Fibroblast of lung (primary cell): Measurements from ENCODE around the gene NLGN4X. TPM values are rescaled to one million over a fixed set of nuclear protein-coding genes. Genes with fewer than 3 reads are reported as not detected.
A peak's percentile ranks its signal among the peaks of the same experiment; 100 is the strongest.

Experiments
- DNase-seq, 2 donors: peaks; one replicate each; pipeline versions ENCODE4 v3.0.0 to v3.0.0-alpha.2; 2010; ENCODE audit warnings: low read depth in 2 of 2
- H2AFZ ChIP-seq: 2 replicates; pipeline ENCODE4 v1.5.1; 2012; ENCODE audit warnings: low read length, control low read depth, inconsistent platforms
- H3K27ac ChIP-seq: 2 replicates; pipeline ENCODE4 v1.5.1; 2011; ENCODE audit warnings: low read length, control low read depth; ENCODE audit not compliant: insufficient read depth
- H3K27me3 ChIP-seq: 2 replicates; pipeline ENCODE4 v1.5.1; 2011; ENCODE audit warnings: mild to moderate bottlenecking, low read length; ENCODE audit not compliant: control insufficient read depth, insufficient read depth
- H3K36me3 ChIP-seq: 2 replicates; pipeline ENCODE4 v1.5.1; 2011; ENCODE audit warnings: low read length; ENCODE audit not compliant: control insufficient read depth, insufficient read depth
- H3K4me1 ChIP-seq: 2 replicates; pipeline ENCODE4 v1.5.1; 2011; ENCODE audit warnings: low read length; ENCODE audit not compliant: control insufficient read depth, insufficient read depth; ENCODE audit errors: extremely low read depth
- H3K4me2 ChIP-seq: 2 replicates; pipeline ENCODE4 v1.5.1; 2011; ENCODE audit warnings: low read length, control low read depth; ENCODE audit not compliant: insufficient read depth; ENCODE audit errors: extremely low read depth
- H3K4me3 ChIP-seq, 4 experiments: fragments of 200-600 bp in 1 of 4; sonication (generic) in 1 of 4; replicated peaks in 1 of 4; 2 replicates each; pipeline ENCODE4 v1.5.1; 2011 to 2016; ENCODE audit warnings: low read length in 4 of 4, low read depth in 3 of 4, mild to moderate bottlenecking in 3 of 4, control low read depth in 2 of 4, inconsistent platforms in 1 of 4, mixed read lengths in 1 of 4; ENCODE audit not compliant: insufficient read depth in 1 of 4; ENCODE audit errors: control extremely low read depth in 1 of 4
- H3K79me2 ChIP-seq: 2 replicates; pipeline ENCODE4 v1.5.1; 2012; ENCODE audit warnings: mild to moderate bottlenecking, low read length, inconsistent platforms; ENCODE audit not compliant: control insufficient read depth, insufficient read depth
- H3K9ac ChIP-seq: 2 replicates; pipeline ENCODE4 v1.5.1; 2011; ENCODE audit warnings: mild to moderate bottlenecking, low read length, control low read depth; ENCODE audit not compliant: insufficient read depth
- H3K9me3 ChIP-seq: 2 replicates; pipeline ENCODE4 v1.5.1; 2012; ENCODE audit warnings: low read depth, low read length; ENCODE audit not compliant: control insufficient read depth, insufficient read depth
- H4K20me1 ChIP-seq: 2 replicates; pipeline ENCODE4 v1.5.1; 2011; ENCODE audit warnings: low read length; ENCODE audit not compliant: control insufficient read depth, insufficient read depth; ENCODE audit errors: extremely low read depth
- EZH2 ChIP-seq: IDR thresholded peaks from 2 replicates; pipeline ENCODE4 v1.5.1; 2012; ENCODE audit warnings: low read length, control low read depth, mild to moderate bottlenecking; ENCODE audit errors: missing control alignments
- polyA plus RNA-seq, 2 donors: library from polyadenylated mRNA; depleted of rRNA in 1 of 2; stranded (reverse) in 1 of 2; unstranded in 1 of 2; fragments of >200 nt; gene quantifications; 2 replicates each; pipeline ENCODE4 v1.2.1, GENCODE V29; 2011 to 2012; ENCODE audit warnings: missing spikeins in 1 of 2
- total RNA-seq: library from RNA; depleted of rRNA; stranded (reverse); fragments of >200 nt; gene quantifications from 2 replicates; pipeline ENCODE4 v1.2.1, GENCODE V29; 2014
- TF ChIP-seq, protein P1 (sequence below), 2 donors: IDR thresholded peaks in 1 of 2; conservative IDR thresholded peaks in 1 of 2; 1 replicate in 1 of 2; 2 replicates in 1 of 2; pipeline ENCODE4 v1.5.1; 2011 to 2012; ENCODE audit warnings: low read length in 2 of 2, control low read depth in 1 of 2, inconsistent platforms in 1 of 2, low read depth in 1 of 2, mild to moderate bottlenecking in 1 of 2

The NLGN4X gene
- total and polyA plus RNA-seq, 2 donors (not counting 1 experiment from before 2014, with no cell fraction given): 0.16 TPM; not detected in 1

DNA sequence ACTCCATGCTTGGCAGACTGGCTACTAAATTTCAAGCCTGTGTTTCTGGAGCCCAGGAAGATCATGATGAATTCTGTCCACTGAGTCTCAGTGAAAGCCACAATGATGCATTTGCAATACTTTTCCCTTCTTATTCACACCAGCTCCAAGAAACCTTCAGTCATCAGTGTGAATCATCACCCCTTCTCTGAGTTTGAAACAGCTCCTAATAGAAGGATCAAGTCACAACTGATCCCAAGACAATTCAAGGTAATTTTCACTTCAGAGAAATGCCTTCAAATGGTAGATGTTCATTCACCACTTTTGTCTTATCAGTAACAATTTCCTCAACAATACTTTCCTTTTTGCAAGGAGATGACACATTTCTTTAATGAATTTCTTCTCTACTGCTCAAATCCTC lies 257.4 kb downstream of the NLGN4X start:
- Histone ChIP-seq H3K79me2 (no peaks in the 10 kb centered on the region), H3K4me3 (no peak overlapping the region), H3K36me3 (no peaks in the 10 kb centered on the region), H3K9me3 (no peaks in the 10 kb centered on the region), H3K4me2 (no peak overlapping the region), H3K27ac (no peak overlapping the region), H3K4me1 (no peaks in the 10 kb centered on the region), H4K20me1 (no peaks in the 10 kb centered on the region), H3K9ac (no peak overlapping the region), H2AFZ (no peak overlapping the region), H3K27me3 (no peaks in the 10 kb centered on the region)
- DNase-seq: peak in 1 of 2 donors; percentile 65
- TF ChIP-seq EZH2: no peak
- TF ChIP-seq, protein P1, sequence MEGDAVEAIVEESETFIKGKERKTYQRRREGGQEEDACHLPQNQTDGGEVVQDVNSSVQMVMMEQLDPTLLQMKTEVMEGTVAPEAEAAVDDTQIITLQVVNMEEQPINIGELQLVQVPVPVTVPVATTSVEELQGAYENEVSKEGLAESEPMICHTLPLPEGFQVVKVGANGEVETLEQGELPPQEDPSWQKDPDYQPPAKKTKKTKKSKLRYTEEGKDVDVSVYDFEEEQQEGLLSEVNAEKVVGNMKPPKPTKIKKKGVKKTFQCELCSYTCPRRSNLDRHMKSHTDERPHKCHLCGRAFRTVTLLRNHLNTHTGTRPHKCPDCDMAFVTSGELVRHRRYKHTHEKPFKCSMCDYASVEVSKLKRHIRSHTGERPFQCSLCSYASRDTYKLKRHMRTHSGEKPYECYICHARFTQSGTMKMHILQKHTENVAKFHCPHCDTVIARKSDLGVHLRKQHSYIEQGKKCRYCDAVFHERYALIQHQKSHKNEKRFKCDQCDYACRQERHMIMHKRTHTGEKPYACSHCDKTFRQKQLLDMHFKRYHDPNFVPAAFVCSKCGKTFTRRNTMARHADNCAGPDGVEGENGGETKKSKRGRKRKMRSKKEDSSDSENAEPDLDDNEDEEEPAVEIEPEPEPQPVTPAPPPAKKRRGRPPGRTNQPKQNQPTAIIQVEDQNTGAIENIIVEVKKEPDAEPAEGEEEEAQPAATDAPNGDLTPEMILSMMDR (conservative IDR thresholded peaks at IDR 0.05 in 1 of 2, IDR thresholded peaks at IDR 0.05 in 1 of 2; ENCODE audit: low read depth in 1 of 2, low read length in 2 of 2): no peak

DNA sequence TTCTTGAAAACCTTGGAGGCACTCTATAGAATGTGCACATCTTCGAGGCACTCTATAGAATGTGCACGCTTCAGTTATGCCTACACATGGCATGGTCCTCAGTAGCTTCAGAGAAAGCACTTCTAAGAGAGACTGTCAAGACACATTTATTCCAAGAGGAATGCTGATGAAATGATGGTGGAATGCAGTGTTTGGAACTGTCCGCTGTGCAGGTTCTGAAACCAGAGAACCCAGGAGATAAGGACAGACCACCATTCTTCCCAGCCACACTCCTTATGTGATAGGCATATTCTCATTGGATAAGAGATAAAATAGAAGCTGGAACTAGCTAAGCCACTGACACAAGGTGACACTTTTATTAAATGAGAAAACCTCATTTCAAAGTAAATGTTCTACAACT lies 263.3 kb downstream of the NLGN4X start:
- Histone ChIP-seq H3K9me3 (no peaks in the 10 kb centered on the region), H3K27me3 (no peaks in the 10 kb centered on the region), H3K27ac (no peak overlapping the region), H3K4me1 (no peaks in the 10 kb centered on the region), H4K20me1 (no peaks in the 10 kb centered on the region), H2AFZ (no peak overlapping the region), H3K9ac (no peak overlapping the region), H3K79me2 (no peaks in the 10 kb centered on the region), H3K4me2 (no peak overlapping the region), H3K4me3 (no peak overlapping the region), H3K36me3 (no peaks in the 10 kb centered on the region)
- no peak for DNase-seq
- TF ChIP-seq, protein P1 (conservative IDR thresholded peaks at IDR 0.05 in 1 of 2, IDR thresholded peaks at IDR 0.05 in 1 of 2; ENCODE audit: low read depth in 1 of 2, low read length in 2 of 2): no peak
- no peak for TF ChIP-seq EZH2

DNA sequence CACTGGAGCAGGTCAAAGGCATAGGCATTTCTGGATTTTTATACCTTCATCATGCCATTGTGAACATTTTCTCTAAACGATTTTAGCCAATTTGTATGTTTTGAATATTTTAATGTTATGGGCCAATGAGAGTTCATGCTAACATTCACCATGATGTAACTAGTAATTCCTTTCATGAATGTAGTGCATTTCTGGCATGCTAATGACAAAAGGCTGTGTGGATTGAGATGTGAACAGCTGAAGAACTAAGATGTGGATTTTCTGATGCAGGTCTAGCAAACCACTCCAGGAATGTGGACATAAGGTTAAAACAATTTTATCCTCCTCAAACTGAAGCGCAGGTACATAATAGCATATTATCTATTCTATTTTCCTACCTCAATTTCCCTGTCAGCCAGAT lies 269.4 kb downstream of the NLGN4X start:
- Histone ChIP-seq H3K4me2 (no peak overlapping the region), H4K20me1 (no peaks in the 10 kb centered on the region), H3K27me3 (no peaks in the 10 kb centered on the region), H3K27ac (no peak overlapping the region), H3K4me3 (no peak overlapping the region), H3K4me1 (no peaks in the 10 kb centered on the region), H3K9me3 (no peaks in the 10 kb centered on the region), H3K9ac (no peak overlapping the region), H3K79me2 (no peaks in the 10 kb centered on the region), H2AFZ (no peak overlapping the region), H3K36me3 (no peaks in the 10 kb centered on the region)
- no peak for TF ChIP-seq EZH2
- TF ChIP-seq, protein P1 (conservative IDR thresholded peaks at IDR 0.05 in 1 of 2, IDR thresholded peaks at IDR 0.05 in 1 of 2; ENCODE audit: low read depth in 1 of 2, low read length in 2 of 2): no peak
- no peak for DNase-seq
